Activated gamma-delta T cell (primary cell): ENCODE results near the gene MGARP.
"Not testable (repeated sequence)": the region's sequence is repeated elsewhere in the genome, so short reads cannot be mapped to it uniquely, and the experiment has no call there.

Source experiments
- DNase-seq: peaks from one replicate; lab custom pipeline; 2025; lab: John Stamatoyannopoulos, UW
- total RNA-seq, 2 donors: gene quantifications; one replicate each; lab custom pipeline; 2026; lab: John Stamatoyannopoulos, UW

The MGARP gene
- 0.09 to 0.20 reads per million in 2 donors for total RNA-seq

- peak; percentile 23 for DNase-seq
Observed at GRCh38 chr4:139279760-139280620, at the start of gene MGARP. Gene MGARP, minus strand, starts transcription at chr4:139280225. Its CDS starts 67 bp downstream, at chr4:139280158.

- no peak for DNase-seq
Observed at GRCh38 chr4:139329665-139330200, 49.7 kb upstream of the MGARP start.

DNA sequence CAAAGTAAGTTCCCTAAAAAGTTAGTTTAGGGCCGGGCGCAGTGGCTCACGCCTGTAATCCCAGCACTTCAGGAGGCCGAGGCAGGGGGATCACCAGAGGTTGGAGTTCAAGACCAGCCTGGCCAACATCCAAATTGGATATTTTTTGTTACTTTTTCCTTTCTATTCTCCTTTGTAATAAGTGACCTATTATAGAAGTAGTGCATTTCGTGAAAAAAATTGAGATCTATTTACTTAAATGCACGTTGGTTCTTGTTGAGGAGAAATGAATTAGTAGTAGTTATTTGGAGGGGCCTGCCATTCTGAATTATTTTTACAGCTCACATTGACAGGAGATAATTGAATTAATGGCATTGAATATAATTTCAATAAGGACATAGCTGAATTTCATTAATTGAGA lies 44.6 kb upstream of the MGARP start:
- no peak for DNase-seq

GRCh38 chr4:139322541-139322940 lies 42.5 kb upstream of the MGARP start:
- not testable (repeated sequence) for DNase-seq

- not testable (repeated sequence) for DNase-seq
Observed at GRCh38 chr4:139322070-139322469, 42.0 kb upstream of the MGARP start.

- DNase-seq = no peak
Observed at GRCh38 chr4:139319571-139319970, 39.5 kb upstream of the MGARP start.

DNA sequence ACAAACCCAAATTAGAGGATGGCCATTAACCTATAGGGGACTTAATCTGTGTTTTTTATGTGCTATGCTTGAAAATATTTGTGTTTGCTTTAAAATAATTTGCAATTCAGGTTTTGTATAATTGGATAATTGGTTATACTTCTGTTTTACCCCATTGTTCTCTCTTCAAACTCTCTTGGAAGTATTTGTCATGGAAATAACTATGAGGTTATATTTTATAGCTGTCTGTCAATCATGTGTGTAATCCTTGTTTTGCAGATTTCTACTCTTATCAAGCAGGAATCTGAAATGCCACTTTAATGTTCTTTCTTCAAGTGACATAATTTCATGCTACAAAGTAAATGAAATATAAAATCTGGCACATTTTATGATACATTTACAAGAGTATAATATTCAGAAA lies 37.6 kb upstream of the MGARP start:
- no peak for DNase-seq

DNA sequence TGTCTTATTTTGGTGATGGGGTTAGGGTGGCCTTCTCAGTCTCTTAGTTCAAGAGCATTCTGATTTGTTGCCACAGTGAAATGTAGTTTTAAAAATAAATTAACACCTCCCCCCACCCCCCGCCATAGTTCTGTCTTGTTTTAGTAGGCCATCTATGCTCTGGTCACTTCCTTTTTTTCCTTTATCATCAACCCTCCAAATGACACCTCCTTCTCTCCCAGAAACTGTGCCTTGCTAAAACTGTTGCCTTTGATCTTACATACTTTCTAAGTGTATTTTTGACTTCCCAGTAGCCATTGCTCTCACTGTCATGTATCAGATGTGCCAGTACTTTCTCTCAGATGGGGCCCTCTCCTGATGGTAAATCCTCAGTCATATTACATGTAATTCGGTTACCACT lies 36.7 kb upstream of the MGARP start:
- DNase-seq = no peak

- DNase-seq = no peak
Observed at GRCh38 chr4:139315221-139315675, 35.2 kb upstream of the MGARP start.

DNA sequence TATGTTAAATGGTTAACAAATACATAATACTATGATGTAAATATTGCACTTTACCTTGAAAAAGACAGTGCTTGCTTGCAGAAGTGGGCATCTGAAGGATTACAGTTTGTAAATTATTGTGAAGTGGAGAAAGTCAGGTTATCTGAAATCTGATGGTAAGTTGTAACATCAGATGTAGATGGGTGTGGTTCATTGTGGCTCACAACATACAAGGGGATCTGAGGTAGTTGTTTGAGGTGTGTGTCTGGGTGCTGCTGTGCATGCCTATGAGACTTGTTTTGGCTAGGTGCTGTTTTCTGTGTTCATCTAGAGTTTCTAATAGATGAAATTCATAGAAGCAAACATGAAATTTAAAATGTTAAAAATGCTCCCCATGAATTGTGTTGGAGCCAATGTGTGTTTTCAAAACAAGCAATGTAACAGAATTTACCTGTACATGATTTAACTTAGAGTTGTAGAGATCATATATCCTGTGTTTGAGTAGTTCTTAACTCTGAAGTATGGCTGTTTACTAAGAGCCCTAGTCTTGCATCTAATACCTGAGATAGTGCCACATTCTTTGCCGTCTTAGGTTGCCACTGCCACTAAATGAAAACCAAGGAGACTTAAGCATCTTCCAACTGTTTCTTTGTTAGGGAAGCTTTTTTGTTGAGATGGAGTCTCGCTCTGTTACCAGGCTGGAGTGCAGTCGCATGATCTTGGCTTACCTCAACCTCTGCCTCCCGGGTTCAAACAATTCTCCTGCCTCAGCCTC lies 34.2 kb upstream of the MGARP start:
- DNase-seq = no peak

GRCh38 chr4:139313414-139313813 lies 33.4 kb upstream of the MGARP start:
- not testable (repeated sequence) for DNase-seq

DNA sequence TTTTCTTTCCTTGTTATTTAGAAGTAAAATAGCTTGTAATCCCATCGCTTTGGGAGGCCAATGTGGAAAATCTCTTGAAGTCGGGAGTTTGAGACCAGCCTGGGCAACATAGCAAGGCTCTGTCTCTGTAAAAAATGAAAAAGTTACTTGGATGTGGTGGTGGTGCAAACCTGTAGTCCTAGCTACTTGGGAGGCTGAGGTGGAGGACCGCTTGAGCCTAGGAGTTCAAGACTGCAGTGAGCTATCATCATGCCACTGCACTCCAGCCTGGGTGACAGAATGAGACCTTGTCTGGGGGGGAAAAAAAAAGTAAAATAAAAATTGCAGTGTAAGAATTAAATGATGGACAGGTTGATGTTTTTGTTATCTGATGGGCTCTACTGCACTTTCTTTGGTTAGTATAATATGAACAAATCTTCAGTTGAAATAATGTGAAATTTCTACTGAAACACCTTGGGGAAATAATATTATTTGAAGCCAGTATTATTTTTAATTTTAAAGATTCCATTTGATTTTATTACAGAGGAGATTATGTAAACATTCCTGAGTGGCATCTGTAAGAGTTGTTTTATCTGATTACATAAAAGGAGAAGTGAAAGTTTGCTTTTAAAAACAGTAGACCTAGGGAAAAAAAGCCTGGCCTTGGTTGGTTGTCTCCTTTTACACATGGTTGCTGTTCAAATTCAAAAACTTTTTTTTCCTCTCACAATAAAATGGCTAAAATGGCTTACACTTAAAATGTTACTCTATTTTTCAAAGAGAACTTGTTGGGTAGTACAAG lies 32.7 kb upstream of the MGARP start:
- DNase-seq = no peak

DNA sequence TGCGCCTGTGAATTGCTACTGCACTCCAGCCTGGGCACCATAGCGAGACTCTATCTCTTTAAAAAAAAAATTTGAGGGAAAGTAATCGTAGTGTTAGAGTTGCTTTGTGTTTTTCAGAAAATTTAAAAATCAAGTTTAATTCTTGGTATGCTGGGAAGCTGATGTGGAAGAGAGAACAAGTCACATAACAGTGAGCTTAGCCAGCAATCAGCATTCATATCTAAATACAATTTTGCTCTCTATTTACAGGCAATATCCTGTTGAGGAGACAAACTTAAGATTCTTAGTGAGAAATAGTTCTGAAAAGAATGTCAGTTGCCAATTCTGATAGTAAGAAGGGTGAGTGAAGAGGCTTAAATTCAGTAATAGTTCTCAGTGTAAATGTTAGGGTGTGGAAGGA lies 31.9 kb upstream of the MGARP start:
- DNase-seq = no peak

GRCh38 chr4:139304920-139305319 lies 24.9 kb upstream of the MGARP start:
- no peak for DNase-seq

GRCh38 chr4:139301821-139302611 lies 22.0 kb upstream of the MGARP start, which contains the start of gene NDUFC1:
Gene NDUFC1, minus strand, starts transcription at chr4:139302477. Its CDS starts 6,679 bp downstream, at chr4:139295798.
- peak; percentile 40 for DNase-seq

- DNase-seq = peak; percentile 90
Observed at GRCh38 chr4:139301113-139301820, 21.2 kb upstream of the MGARP start, which contains the start of gene NAA15. Gene NAA15, plus strand, starts transcription at chr4:139301505. Its CDS starts 273 bp downstream, at chr4:139301778.

DNA sequence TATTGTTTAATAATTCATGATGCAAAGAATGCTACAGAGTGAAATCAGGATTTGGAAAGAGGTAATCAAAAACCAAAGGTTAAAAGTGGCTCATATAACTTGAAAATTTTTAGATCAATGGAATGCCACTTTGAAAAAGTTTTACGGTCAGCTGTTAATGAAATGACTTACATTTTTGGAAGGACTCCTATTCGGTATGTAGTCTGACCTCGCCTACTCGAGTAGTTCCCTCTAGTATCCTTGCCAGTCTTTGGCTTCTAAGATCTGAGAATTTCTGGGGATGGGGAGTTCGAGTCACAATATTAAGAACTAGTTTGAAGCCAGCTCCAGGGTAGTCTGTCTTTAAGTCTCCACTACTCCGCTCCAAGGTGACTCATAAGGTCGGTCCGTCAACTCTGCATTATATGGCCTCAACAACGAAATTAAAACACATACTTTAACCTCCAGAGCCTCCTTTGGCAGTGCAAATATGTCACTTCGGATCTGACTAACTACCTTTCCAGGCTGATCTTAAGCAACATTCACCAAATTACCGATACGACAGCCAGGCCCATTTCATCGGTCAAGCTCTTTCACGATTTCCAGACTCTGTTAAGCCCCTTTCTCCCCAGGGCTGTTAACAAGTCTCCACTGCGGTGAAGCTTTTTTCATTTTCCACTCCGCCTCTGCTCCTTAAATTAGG lies 20.5 kb upstream of the MGARP start:
- DNase-seq = no peak

DNA sequence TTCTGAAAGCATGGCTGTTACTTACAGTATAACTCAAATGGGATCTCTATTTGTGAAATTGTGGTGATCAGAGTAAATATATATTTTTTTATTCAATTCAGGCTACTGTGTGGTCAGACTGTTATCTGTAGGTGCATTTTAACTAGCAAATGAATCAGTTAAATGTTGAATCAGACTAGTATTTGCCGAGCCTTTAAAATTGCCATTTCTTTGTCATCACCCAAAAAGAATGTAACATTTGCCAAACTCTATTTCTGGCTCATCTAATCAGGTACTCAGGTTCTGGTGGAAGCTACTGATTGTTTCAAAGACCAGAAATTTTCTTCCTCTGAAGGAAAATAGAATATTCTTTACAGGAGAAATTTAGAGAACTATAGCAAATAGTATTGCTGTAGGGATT lies 19.5 kb upstream of the MGARP start:
- no peak for DNase-seq

GRCh38 chr4:139297001-139297410 lies 17.0 kb upstream of the MGARP start:
- no peak for DNase-seq

DNA sequence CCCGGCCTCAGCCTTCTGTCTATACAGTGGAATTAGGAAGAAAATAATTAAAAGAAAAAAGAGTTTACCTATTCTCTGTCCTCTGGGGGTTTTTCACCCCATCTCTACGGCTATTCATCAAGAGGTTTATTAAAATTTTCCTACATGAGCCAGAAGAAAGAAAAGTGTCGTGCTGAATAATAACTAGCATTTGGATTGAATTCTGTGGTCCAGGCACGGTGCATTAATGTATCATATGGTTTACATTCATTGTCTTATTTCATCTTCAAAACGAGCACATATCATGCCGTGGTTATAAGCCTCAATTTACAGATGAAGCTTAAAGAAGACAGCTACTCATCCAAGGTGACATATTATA lies 15.9 kb upstream of the MGARP start:
- no peak for DNase-seq
